Activated CD4-positive, alpha-beta T cell treated with anti-CD3 and anti-CD28 coated beads, Interleukin-10, Interleukin-2, amounts not matched to agents 100 ng/mL and 50 ng/mL, durations not matched to agents 16 hours and 8 hours (primary cell): ENCODE results near the gene GABPB1.

Experiments used
- DNase-seq: peaks from one replicate; pipeline ENCODE4 v3.0.0-alpha.2; 2020

GABPB1 gene

GRCh38 chr15:50275091-50275490, 79.9 kb downstream of the GABPB1 start:
- no peak for DNase-seq

GRCh38 chr15:50267577-50267976, 87.4 kb downstream of the GABPB1 start:
- no peak for DNase-seq

- no peak for DNase-seq
Measured at GRCh38 chr15:50265620-50266019, 89.4 kb downstream of the GABPB1 start, which contains the start of gene HDC. Gene HDC, minus strand, starts transcription at chr15:50265726. Its CDS starts 103 bp downstream, at chr15:50265623.

GRCh38 chr15:50262533-50262932, 92.5 kb downstream of the GABPB1 start:
- peak; percentile 85 for DNase-seq

- DNase-seq = peak; percentile 64
Measured at GRCh38 chr15:50261981-50262380, 93.0 kb downstream of the GABPB1 start.

- DNase-seq = peak; percentile 82
Measured at GRCh38 chr15:50260969-50261496, 94.0 kb downstream of the GABPB1 start.

- no peak for DNase-seq
Measured at GRCh38 chr15:50259276-50259675, 95.7 kb downstream of the GABPB1 start.

- DNase-seq = peak; percentile 78
Measured at GRCh38 chr15:50257924-50258323, 97.1 kb downstream of the GABPB1 start.

GRCh38 chr15:50257332-50257731, 97.7 kb downstream of the GABPB1 start:
- DNase-seq = no peak

- DNase-seq = no peak
Measured at GRCh38 chr15:50256188-50257041, 98.6 kb downstream of the GABPB1 start.

GRCh38 chr15:50252556-50252955, 102.4 kb downstream of the GABPB1 start:
- DNase-seq = no peak

GRCh38 chr15:50251638-50252182, 103.3 kb downstream of the GABPB1 start:
- no peak for DNase-seq

- no peak for DNase-seq
Measured at GRCh38 chr15:50250760-50251394, 104.1 kb downstream of the GABPB1 start.

- no peak for DNase-seq
Measured at GRCh38 chr15:50249704-50250103, 105.3 kb downstream of the GABPB1 start.

GRCh38 chr15:50248994-50249582, 105.9 kb downstream of the GABPB1 start:
- peak; percentile 52 for DNase-seq

GRCh38 chr15:50247819-50248655, 107.0 kb downstream of the GABPB1 start:
- DNase-seq = peak; percentile 86

- no peak for DNase-seq
Measured at GRCh38 chr15:50246631-50247030, 108.4 kb downstream of the GABPB1 start.

GRCh38 chr15:50244959-50245624, 109.9 kb downstream of the GABPB1 start:
- no peak for DNase-seq

GRCh38 chr15:50244153-50244552, 110.8 kb downstream of the GABPB1 start:
- DNase-seq = no peak

- DNase-seq = peak; percentile 54
Measured at GRCh38 chr15:50241684-50242450, 113.1 kb downstream of the GABPB1 start.

GRCh38 chr15:50238255-50238654, 116.7 kb downstream of the GABPB1 start:
- DNase-seq = no peak
